ENCODE measurements around the gene KCTD20.

- no peak for TF ChIP-seq CTCF (IDR thresholded peaks at IDR 0.05 in 2 of 3, conservative IDR thresholded peaks at IDR 0.05 in 1 of 3; ENCODE audit: insufficient read depth in 2 of 3, low read depth in 1 of 3, low read length in 3 of 3)
- no peak for TF ChIP-seq YBX1 (IDR thresholded peaks at IDR 0.05)
- no peak for TF ChIP-seq SRSF9 (IDR thresholded peaks at IDR 0.05; ENCODE audit: borderline replicate concordance, low read depth, low read length)
- TF ChIP-seq ZNF431 (CRISPR knock-in tag; IDR thresholded peaks at IDR 0.05) = no peak
- TF ChIP-seq BRF1 (IDR thresholded peaks at IDR 0.05; ENCODE audit: borderline replicate concordance, extremely low read depth, insufficient read length) = no peak
- no peak for TF ChIP-seq RNF2 (IDR thresholded peaks at IDR 0.05)
These were observed 73.8 kb downstream of the KCTD20 start for GRCh38 chr6:36516559-36516958.
